WTC11 (cell line): ENCODE data around the gene LRRC63.

Experiments
- CBFB ChIP-seq: sonication (generic); formaldehyde crosslinking; IDR thresholded peaks from 2 replicates; pipeline ENCODE4 v1.8.1; 2022; ENCODE audit warnings: mild to moderate bottlenecking, low read depth, missing genetic modification reagents
- CREB1 ChIP-seq: sonication (generic); formaldehyde crosslinking; IDR thresholded peaks from 2 replicates; pipeline ENCODE4 v1.8.0; 2023; ENCODE audit warnings: mild to moderate bottlenecking, missing genetic modification reagents
- CREM ChIP-seq: sonication (generic); formaldehyde crosslinking; IDR thresholded peaks from 2 replicates; pipeline ENCODE4 v1.8.1; 2022; ENCODE audit warnings: mild to moderate bottlenecking, missing genetic modification reagents, moderate library complexity
- CTCF ChIP-seq: fragments of 200-600 bp; IDR thresholded peaks from 2 replicates; pipeline ENCODE4 v1.8.0; 2022; ENCODE audit warnings: antibody characterized with exemption
- E2F5 ChIP-seq: sonication (generic); formaldehyde crosslinking; IDR thresholded peaks from 2 replicates; pipeline ENCODE4 v1.8.1; 2022; ENCODE audit warnings: mild to moderate bottlenecking, moderate library complexity, missing genetic modification reagents
- FOXK1 ChIP-seq: sonication (generic); formaldehyde crosslinking; IDR thresholded peaks from 2 replicates; pipeline ENCODE4 v1.8.0; 2022; ENCODE audit warnings: mild to moderate bottlenecking, moderate library complexity, missing genetic modification reagents
- MAX ChIP-seq: sonication (generic); formaldehyde crosslinking; IDR thresholded peaks from 2 replicates; pipeline ENCODE4 v1.8.0; 2022; ENCODE audit warnings: mild to moderate bottlenecking, missing genetic modification reagents
- NR2C2 ChIP-seq: sonication (generic); formaldehyde crosslinking; IDR thresholded peaks from 2 replicates; pipeline ENCODE4 v1.8.0; 2022; ENCODE audit warnings: mild to moderate bottlenecking, missing genetic modification reagents
- SMAD3 ChIP-seq: sonication (generic); formaldehyde crosslinking; IDR thresholded peaks from 2 replicates; pipeline ENCODE4 v1.8.0; 2022; ENCODE audit warnings: missing genetic modification reagents, mild to moderate bottlenecking, borderline replicate concordance
- SP1 ChIP-seq: sonication (generic); formaldehyde crosslinking; conservative IDR thresholded peaks from 2 replicates; pipeline ENCODE4 v1.8.1; 2022; ENCODE audit warnings: missing genetic modification reagents

- TF ChIP-seq CTCF: no peak
- TF ChIP-seq CBFB (CRISPR knock-in tag): no peak
- TF ChIP-seq SMAD3 (CRISPR knock-in tag): no peak
- TF ChIP-seq FOXK1 (CRISPR knock-in tag): no peak
- no peak for TF ChIP-seq CREB1 (CRISPR knock-in tag)
- TF ChIP-seq NR2C2 (CRISPR knock-in tag): no peak
- TF ChIP-seq SP1 (CRISPR knock-in tag): no peak
- TF ChIP-seq E2F5 (CRISPR knock-in tag): no peak
- TF ChIP-seq MAX (CRISPR knock-in tag): no peak
- no peak for TF ChIP-seq CREM (CRISPR knock-in tag)
Measured at GRCh38 chr13:46166224-46166584, 45.5 kb upstream of the LRRC63 start.
